ENCODE measurements around the gene GUK1.

GRCh38 chr1:228109073-228109961 lies 30.8 kb upstream of the GUK1 start, which contains the start of gene MRPL55:
- peak; percentile 37; the same call in 1 of the 2 replicates for TF ChIP-seq CTCF (conservative IDR thresholded peaks at IDR 0.05; ENCODE audit: low read depth, low read length)
- no peak for TF ChIP-seq EZH2phosphoT487 (IDR thresholded peaks at IDR 0.05; ENCODE audit: borderline replicate concordance, low read length)
- no peak for TF ChIP-seq EZH2 (IDR thresholded peaks at IDR 0.05; ENCODE audit: low read length, unreplicated experiment)

Data from PC-3 (cell line).